GM08714 (cell line): Measurements from ENCODE around the gene DVL2.
"Not testable (repeated sequence)": the region's sequence is repeated elsewhere in the genome, so short reads cannot be mapped to it uniquely, and the experiment has no call there.

Source experiments
- H3K4me3 ChIP-seq: fragments of 200-500 bp; sonication (Bioruptor generic); 2 replicates; pipeline ENCODE4 v1.5.1; 2014; ENCODE audit warnings: mild to moderate bottlenecking, low read length, inconsistent platforms
- ZNF274 ChIP-seq: IDR thresholded peaks from 2 replicates; pipeline ENCODE4 v1.6.1; 2012; ENCODE audit warnings: mild to moderate bottlenecking, low read depth, low read length

Gene DVL2

GRCh38 chr17:7249830-7250229 lies 15.5 kb upstream of the DVL2 start:
- peak overlapping the region; percentile 97 for H3K4me3 ChIP-seq
- TF ChIP-seq ZNF274: no peak

- no peak for TF ChIP-seq ZNF274
- H3K4me3 ChIP-seq: no peak overlapping the region; the same call in 1 of the 2 replicates
Observed at GRCh38 chr17:7249214-7249613, 14.9 kb upstream of the DVL2 start.

GRCh38 chr17:7248796-7249195 lies 14.5 kb upstream of the DVL2 start:
- H3K4me3 ChIP-seq: no peak overlapping the region
- TF ChIP-seq ZNF274: no peak

GRCh38 chr17:7246779-7247178 lies 12.5 kb upstream of the DVL2 start:
- TF ChIP-seq ZNF274: no peak
- H3K4me3 ChIP-seq: no peak overlapping the region

GRCh38 chr17:7243838-7244237 lies 9.5 kb upstream of the DVL2 start:
- H3K4me3 ChIP-seq: not testable (repeated sequence)

GRCh38 chr17:7243453-7243729 lies 9.1 kb upstream of the DVL2 start:
- no peak for TF ChIP-seq ZNF274
- peak overlapping the region; percentile 89; the same call in 1 of the 2 replicates for H3K4me3 ChIP-seq

- TF ChIP-seq ZNF274: no peak
- peak overlapping the region; percentile 89 for H3K4me3 ChIP-seq
Observed at GRCh38 chr17:7242717-7243452, 8.6 kb upstream of the DVL2 start.

- peak within 1 kb of the TSS; percentile 89 for H3K4me3 ChIP-seq
- no peak for TF ChIP-seq ZNF274
Observed at GRCh38 chr17:7241783-7242716, 7.7 kb upstream of the DVL2 start, which contains the start of gene GABARAP. Gene GABARAP (minus strand): TSS chr17:7242449. CDS start chr17:7242330, 119 bp downstream.

- peak overlapping the region; percentile 89 for H3K4me3 ChIP-seq
- TF ChIP-seq ZNF274: no peak
Observed at GRCh38 chr17:7241090-7241733, 6.9 kb upstream of the DVL2 start.

GRCh38 chr17:7240375-7240774 lies 6.1 kb upstream of the DVL2 start:
- no peak for TF ChIP-seq ZNF274
- H3K4me3 ChIP-seq: peak overlapping the region; percentile 40; the same call in 1 of the 2 replicates

GRCh38 chr17:7239091-7240027 lies 5.0 kb upstream of the DVL2 start, which contains the start of gene PHF23:
Gene PHF23 (minus strand): TSS chr17:7239457. CDS start chr17:7239279, 178 bp downstream.
- no peak for TF ChIP-seq ZNF274
- peak within 1 kb of the TSS; percentile 97 for H3K4me3 ChIP-seq

GRCh38 chr17:7238420-7239090 lies 4.2 kb upstream of the DVL2 start:
- TF ChIP-seq ZNF274: no peak
- peak overlapping the region; percentile 97 for H3K4me3 ChIP-seq
